GM21367 (cell line): ENCODE data around the gene ADARB2.
"Not testable (repeated sequence)": the region's sequence is repeated elsewhere in the genome, so short reads cannot be mapped to it uniquely, and the experiment has no call there.

Source experiments
- ATAC-seq: cut with Tn5 transposase; IDR thresholded peaks from one replicate; pipeline ENCODE4 v1.9.1; 2021; ENCODE audit not compliant: unreplicated experiment

ADARB2 gene

DNA sequence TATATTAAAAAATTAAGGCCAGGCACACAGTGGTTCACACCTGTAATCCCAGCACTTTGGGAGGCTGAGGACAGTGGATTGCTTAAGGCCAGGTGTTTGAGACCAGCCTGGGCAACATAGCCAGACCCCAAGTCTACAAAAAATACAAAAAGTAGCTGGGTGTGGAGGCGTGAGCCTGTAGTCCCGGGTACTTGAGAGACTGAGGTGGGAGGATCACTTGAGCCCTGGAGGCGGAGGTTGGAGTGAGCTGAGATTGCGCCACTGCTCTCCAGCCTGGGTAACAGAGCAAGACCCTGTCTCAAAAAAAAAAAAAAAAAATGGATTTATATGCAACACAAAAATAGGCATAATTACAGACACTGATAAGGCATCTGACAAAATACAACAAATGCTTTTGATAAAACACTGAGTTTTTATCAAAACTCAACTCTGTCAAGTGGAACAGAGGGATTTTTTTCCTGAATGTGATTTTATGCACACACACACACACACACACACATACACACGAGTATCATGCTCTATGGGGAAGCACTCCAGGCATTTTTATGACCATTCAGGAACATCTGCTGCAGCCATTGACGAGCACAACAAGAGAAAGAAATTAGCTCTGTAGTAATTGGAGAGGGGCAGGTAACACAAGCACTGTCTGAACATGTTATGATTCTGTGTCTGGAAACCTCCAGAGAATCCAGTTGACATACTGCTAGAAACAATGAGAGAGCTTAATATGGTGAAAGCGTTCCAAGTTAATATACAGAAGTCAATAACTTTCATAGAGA is 488.0 kb downstream of the ADARB2 start:
- no peak for ATAC-seq

DNA sequence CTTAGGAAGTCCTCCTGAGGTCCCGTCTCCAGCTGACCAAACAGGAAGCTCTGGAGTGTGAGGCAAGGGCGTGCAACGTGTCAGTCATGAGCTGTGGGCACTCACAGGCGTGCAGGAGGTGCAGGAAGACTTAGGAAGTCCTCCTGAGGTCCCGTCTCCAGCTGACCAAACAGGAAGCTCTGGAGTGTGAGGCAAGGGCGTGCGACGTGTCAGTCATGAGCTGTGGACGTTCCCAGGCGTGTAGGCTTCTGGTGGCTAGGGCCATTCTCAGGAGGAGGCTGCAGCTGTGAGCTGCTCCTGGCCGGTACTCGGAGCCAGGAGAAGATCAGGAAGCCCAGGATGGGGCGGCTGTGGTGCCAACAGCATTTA is 489.1 kb downstream of the ADARB2 start:
- ATAC-seq: not testable (repeated sequence)

DNA sequence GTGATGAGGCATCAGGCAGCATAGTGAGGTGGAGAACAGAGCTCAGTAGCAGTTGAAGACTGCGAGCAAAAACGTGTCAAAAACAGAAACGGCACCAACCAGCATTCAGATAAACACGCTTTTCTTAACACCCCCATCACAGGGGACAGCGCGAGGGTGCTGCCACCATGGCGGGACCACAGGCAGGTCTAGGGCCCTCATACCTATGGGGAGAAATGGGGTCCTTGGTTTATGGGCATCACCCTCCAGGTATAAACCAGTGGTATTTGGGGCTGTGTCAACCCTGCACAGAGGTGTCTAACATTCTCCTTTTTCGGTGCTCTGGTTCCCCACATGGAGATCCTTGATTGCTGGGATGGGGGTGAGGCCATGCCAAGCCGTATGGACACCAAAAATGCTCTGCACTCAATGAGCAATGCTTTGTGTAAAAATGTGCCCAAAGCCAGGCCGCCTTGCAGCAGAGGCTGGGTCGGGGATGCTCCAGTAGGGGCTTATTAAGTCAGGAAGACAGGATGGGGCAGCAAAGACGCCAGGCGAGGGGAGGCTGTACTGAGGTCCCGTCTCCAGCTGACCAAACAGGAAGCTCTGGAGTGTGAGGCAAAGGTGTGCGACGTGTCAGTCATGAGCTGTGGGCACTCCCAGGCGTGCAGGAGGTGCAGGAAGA is 489.6 kb downstream of the ADARB2 start:
- ATAC-seq: no peak

DNA sequence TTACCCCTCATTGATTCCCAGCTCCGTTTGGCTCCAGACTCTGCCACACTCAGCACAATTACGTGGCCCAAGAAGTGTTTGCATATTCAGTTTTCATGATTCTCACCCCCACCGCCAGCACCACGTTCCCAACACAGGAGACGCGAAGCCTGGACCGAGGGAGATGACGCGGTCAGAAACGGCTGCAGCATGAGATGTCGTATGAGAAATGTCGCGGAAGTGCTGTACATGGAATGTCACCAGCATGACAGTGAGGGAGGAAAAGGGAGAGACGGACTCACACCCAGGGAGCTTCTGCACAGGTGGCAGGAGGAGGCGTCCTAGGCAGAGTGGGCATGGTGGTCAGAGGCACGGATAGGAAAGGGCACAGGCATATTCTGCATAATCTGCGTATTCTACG is 492.8 kb downstream of the ADARB2 start:
- ATAC-seq: no peak

DNA sequence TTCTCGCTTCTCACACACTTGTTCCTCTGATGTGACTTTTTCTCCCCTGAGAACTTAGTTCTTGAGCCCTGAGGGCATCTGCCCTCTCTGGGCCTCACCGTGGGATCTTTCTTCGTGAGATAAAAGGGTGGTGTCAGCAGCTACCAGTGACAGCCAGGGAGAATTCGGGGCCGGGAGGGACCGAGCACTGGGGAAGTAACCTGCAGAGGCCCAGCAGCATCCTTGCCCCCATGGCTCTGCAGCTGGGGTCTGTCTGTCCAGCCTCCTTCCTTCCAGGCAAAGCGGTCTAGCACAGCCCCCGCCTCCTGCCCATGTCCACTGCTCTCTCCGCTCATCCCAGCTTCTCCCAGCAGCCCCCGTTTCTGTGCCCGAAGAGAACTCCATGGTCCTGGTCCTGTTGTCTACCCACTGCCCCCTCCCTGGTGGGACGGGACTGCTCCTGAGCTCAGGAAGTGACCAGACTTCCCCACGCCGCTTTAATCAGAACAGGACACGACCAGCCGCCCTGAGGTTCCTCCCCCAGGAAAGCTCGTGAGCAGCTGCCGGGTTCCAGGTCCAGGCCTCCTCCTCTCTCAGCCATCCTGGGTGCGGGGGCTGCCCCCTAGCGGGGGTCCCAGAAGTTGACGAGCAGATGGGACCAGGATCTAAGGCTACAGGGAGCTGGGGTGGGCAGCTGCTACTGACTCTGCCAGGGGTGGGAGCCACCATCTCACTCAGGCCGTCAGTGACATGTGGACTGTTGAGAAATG is 493.7 kb downstream of the ADARB2 start:
- ATAC-seq: no peak

DNA sequence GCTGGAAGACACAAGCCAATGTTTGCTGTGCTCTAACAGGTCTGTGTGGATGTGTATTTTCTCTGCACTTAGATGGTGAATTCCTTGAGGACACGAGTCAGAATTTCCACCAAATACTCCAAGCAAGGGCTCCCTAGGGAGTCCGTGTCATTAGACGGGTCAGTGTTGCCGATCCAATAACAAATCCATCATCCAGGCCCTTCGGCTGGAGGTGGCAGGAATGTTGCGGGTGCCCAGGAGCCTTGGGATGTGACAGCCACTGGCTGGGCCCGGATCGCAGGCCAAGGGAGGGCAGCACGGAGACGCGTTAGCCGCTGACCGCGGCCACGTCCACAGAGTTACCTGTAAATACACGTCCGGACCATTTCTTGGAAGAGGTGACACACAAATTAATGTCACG is 494.4 kb downstream of the ADARB2 start:
- ATAC-seq: no peak

DNA sequence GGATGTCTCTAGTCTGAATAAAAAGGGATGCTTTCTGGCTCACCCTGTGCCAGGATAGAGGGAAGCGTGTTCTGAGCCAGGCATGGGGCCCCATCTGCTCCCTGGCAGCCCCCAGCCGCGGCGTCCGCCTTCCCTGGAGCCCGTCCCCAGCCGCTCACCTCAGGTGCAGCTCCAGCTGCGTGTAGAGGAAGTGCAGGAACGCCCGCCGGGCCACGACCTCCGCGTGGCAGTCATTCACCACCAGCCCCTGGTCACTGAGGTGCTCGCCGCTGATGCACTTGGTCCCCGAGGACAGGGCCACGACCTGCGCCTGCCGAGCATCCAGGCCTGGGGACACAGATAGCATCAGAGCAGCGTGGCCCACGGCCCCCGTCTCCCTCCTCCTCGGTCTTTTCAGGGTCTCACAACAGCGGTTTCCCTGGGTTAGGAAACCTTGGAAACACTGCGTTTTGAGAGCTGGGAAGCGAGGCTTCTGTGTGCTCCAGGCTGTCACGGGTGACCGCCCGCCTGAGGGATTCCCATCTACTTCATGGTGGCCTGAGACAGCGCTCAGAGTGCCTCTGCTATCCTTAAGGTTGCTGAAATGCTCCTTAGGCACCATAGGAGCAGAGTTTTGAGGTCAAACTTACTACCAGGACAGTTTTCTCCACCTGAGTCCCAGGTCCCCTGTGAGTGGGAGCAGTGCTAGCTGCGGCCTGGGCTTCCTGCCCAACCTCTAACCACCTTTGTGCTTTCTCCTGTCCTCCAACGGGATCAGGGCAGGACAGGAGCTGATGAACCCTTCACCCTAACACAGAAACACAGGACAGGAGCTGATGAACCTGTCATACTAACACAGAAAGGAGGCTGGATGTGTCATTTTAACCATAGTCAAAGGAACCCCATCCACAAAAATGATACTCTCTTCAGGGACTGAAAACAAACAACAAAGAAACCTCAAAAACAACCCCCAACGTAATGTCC is 495.1 kb downstream of the ADARB2 start:
- no peak for ATAC-seq

DNA sequence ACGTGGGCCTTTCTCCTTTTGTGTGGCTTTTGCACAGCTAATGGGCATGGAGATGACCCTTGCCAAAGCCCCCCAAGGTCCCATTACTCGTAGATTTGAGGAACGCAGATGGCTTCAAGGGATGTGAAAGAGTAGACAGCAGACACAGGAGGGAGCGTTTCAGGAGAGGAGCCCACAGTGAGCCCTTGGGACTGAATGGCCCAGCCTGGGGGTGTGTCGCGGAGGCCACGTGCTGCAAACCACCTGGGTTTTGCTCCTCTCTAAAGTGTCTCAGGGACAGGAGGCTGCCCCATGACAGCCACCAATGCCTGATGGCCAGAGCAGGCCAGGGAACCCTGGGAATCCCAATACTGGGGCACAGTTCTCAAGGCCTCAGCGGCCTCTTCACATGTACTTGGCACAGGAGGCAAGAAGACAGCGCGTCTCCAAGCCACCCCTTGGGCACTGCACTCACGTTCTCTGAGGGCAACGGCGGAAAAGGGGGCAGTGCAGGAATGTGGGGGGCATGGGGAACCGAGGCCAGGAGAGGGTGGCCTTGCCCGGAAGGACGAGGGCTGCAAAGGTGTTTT is 495.9 kb downstream of the ADARB2 start:
- ATAC-seq: no peak

DNA sequence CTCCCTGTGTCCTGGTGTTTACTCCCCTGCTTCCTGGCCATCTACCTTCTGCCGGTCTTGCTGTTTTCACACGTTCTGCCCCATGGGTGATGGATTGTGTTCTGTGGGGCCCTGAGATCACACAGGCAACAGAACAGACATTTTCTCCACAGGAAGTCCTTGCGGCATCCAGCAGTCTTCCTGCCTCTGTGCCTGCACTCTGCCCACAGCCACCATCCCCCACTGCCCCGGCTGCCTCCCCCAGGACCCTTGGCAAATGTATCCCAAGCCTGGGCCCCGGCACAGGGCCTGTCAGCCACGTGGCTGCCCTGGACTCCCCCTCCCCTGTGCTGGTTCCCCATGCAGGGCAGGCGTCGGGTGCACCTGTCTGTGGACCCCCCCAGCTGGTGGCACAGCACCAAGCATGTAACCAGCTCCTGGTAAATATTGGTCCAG is 497.0 kb downstream of the ADARB2 start:
- no peak for ATAC-seq

DNA sequence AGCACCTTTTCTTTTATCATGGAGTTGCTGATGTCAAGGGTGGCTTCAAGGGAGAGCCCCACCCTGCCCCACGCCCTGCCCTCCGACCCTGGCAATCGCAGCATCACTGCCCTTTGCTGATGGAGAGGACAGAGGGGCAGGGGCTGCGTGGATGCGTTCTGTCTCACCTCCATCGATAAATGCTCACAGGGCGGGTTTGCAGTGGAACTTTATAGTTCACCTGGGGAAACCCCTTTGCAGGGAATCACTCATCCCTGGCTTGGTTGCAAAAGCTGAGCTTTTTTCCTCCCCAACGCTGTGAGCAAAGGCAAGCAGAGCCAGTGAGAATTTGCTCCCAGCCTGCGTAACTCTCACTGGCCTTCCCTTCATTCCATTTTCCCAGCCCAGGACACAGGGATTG is 504.3 kb downstream of the ADARB2 start:
- no peak for ATAC-seq

DNA sequence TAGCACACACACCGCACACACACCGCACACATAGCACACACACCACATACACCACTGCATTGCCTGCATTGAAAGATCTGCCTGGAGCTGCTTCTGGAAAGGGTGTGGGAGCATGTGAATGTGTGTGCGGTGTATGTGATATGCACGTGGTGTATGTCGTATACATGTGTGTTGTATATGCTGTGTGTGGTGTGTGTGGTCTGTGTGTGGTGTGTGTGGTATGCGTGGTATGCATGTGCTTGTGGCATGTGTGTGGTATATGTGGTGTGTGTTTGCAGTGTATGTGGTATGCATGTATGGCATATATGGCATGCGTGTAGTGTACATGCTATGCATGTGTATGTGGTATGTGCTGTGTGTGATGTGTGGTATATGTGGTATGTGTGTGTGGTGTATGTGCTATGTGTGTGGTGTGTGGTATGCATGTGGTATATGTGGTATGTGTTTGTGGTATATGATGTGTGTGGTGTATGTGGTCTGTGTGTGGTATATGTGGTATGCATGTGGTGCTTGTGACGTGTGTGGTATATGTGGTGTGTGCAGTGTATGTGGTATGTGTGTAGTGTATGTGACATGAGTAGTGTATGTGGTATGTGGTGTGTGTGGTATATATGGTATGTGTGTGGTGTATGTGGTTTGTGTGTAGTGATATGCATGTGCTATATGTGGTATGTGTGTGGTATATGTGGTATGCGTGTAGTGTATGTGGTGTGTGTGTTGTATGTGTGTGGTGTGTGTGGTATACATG is 505.0 kb downstream of the ADARB2 start:
- no peak for ATAC-seq

DNA sequence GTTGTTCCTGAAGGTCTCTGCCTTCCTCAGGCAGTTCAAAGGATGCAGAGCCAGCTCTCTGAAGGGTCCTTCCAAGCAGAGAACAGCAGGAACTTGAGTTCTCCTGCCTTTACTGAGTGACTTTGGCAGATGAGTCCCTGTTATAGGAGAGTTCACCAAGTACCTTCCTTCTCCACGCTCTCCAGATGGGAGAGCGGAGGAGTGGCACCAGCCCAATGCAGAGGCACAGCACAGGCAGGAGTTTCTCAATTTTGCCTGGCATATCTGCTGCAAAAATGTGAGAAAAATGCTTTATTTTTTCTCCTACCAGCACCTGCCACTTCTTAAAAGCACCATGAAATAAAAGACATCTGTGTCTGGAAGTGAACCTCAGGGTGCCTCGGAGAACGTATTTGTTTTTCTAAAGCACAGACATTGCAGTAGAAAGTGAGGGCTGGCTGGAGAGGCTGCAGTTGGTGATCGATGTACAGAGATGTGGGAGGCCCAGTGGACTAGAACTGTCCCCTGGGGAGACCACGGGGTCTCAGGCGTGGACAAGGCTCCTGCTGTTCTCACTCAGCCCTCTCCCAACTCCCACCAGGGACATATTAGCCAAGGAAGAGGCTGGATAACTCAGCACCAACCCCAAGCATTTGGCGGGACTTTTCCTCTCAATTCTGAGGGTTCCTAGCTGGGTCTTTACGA is 506.6 kb downstream of the ADARB2 start:
- no peak for ATAC-seq

DNA sequence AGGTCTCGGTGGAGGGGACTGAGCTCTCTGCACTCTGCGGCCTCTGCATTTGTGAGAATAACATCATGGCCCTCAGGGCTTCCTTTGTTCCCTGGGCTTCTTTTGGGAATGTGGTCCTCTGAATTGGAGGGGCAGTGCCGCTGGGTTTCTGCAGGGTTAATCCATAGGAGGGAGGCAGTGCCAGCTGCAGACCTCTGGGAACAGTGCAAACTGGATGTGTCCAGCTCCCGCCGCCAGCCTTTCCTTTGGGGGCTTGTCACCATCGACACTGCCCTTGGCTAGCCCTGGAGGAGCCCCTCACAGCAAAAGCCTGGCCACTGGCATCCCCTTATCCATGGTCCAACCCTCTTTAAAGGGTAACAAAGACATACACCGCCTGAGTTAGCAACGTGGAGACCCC is 507.2 kb downstream of the ADARB2 start:
- no peak for ATAC-seq

DNA sequence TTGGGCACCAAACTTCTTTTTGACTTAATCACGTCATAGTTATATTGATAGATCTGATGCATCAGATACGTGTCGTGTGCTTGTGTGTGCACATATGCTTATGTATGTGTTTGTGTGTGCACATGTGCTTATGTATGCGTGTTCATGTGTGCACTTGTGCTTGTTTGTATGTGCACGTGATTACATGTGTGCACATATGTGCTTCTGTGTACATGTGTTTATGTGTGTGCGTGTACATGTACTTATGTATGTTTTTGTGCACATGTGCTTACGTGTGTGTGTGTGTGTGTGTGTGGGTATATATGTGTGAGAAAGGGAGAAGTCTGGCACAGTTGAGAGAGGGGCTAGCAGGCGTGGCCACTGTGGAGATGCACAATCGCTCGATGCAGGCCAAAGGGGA is 507.8 kb downstream of the ADARB2 start:
- no peak for ATAC-seq

DNA sequence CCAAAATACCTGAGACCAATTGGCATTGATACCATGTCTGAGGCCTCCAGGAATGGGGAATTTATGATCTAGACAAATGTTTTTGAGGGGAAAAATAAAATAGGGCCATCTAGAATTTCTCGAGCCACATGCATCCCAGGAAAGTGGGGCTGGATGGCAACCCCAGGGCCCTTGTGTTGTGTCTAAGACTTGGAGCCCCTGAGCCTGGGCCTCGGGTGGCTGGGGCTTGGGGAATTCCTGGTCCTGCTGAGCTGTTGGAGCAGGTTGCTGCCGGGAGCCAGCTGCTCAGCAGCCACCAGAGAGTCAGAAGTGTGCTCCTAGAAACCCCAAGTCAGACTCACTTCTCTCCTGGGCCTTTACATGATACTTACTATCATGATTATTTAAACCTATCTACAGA is 508.2 kb downstream of the ADARB2 start:
- no peak for ATAC-seq

DNA sequence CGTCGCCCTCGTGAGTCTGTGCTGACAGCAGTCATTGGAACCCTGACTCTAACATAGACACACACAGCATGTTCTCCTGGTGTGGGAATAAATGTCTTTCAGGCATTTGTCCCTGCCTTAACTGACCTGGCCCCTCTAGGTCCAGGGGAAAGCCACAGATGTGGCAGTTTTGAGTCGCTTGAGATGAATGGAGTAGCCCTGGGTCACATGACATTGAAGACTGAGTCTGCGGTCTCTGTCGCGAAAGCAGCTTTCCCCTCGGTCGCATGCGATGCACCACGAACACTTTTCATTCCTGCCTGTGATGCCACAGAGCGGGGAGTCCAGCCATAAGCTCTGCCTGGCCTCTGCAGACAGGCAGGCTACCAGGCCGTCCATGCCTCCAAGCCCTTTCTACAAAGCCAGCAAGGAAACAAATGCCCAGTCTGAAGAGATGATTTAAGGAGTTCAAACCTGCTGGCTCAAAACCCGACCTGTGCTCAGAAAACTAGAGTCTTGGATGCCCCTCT is 508.8 kb downstream of the ADARB2 start:
- ATAC-seq: no peak

DNA sequence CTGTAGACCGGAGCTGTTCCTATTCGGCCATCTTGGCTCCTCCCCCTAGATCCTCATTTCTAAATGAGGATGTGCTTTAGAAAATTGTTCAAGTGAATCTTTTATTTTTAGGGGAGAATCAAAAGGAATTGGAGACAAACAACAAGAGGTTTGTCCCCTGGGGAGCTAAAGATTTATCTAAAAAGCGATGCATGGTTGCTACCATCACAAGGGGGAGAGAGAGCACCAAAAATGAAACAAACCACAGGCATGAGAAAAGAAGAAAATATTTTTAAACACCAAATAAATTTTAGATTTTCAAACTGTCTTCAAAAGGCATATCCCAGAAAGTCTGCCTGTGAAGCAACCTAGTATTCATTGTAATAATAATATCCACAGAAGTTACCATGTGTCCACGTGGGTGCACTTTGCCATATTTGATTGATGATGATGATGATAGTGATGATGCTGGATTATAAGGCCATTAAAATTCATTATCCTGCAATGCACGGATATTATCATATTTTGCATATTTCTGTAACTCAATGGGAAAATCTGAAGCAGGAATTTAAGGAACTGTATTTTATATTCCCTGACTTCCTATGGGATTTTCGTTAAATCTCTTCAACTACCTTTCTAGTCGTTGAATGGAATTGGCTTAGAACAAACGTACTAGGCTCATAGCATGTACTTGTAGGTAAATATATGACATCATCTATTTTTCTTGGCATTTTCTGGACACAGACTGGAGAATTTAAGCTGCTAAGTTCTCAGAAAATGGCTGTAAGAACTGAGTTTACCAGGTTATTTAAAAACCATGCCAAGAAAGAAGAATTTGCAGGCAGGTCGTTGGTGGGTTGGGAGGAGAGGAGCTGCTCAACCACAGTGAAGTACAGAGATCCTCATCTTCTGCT is 509.6 kb downstream of the ADARB2 start:
- no peak for ATAC-seq

DNA sequence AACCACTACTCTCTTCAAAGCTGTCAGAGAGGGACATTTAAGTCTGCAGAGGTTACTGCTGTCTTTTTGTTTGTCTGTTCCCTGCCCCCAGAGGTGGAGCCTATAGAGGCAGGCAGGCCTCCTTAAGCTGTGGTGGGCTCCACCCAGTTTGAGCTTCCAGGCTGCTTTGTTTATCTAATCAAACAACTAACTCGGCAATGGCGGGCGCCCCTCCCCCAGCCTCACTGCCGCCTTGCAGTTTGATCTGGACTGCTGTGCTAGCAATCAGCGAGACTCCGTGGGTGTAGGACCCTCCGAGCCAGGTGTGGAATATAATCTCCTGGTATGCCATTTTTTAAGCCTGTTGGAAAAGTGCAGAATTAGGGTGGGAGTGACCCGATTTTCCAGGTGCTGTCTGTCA is 510.4 kb downstream of the ADARB2 start:
- ATAC-seq: not testable (repeated sequence)
